ENCODE data around the gene RCSD1.

DNA sequence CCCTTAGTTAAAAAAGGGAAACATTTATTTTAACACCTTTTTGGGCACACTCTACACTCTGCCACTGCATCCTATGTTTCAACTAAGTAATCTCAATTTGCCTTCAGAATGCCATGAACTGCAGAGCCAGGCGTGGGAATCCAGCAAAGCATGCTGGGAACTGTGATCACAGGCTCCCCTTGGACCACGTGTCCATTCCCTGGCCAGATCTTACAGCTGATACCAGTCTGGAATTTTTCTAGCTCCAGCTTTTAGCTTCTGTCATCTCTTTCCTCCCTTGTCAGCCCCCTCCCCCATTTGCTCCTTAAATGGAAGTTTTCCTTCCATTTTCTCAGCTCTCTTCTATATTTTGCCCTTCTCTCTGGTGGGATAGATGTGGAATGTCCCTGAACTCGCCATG lies 29.4 kb downstream of the RCSD1 start:
- TF ChIP-seq POLR2AphosphoS5 (IDR thresholded peaks at IDR 0.05; ENCODE audit: low read depth, low read length) = no peak
- no peak for TF ChIP-seq POLR2A (IDR thresholded peaks at IDR 0.05; ENCODE audit: low read depth, low read length)

Data from GM12892 (cell line).